ENCODE data around the gene MYRIP. TPM values are rescaled to one million over a fixed set of nuclear protein-coding genes. Genes with fewer than 3 reads are reported as not detected.

The MYRIP gene
- total and polyA plus RNA-seq, 2 experiments from 2014 or later = 1.5 to 1.8 TPM

DNA sequence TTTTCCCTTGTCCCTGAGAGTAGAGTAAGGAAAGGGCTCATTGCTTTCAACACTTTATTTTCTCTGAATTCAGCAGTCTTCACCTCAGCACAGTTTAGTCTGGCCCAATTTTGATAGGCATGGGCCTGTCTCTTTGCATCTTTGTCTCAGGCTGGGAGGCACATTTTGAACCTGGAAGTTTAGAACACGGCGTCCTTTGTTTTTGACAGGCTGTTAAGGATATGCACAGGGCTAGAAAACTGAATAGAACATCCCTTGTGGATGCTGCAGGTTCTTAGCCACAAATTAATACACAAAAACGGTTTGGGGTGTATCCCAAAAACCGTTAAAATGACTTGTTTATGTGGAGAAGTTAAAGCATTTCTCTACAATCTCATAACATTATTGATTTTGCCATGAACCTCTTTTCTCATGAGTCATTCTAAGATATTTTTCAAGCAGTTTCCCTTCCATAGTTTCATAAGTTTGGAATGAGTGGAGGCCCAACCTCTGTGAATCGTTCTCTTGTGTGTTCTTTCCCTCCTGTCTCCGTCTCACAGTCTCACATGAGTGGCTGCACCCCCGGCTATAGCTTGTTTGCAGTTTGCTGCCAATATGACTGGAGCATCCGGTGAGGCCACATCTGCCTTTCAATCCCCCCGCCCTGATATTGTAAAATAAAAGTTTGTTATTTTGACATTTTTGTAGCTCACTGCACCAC is 307.2 kb downstream of the MYRIP start:
- ATAC-seq = no peak
- H4K20me1 ChIP-seq (replicated peaks; ENCODE audit: insufficient read depth) = no peaks in the 10 kb centered on the region
- H3K4me2 ChIP-seq = no peak overlapping the region
- no peaks in the 10 kb centered on the region for H3K4me1 Mint-ChIP-seq
- H3K36me3 Mint-ChIP-seq (ENCODE audit: low read depth) = no peaks in the 10 kb centered on the region
- no peak for DNase-seq (ENCODE audit: low spot score)
- no peaks in the 10 kb centered on the region for H3K9me3 Mint-ChIP-seq
- H3K4me1 ChIP-seq (ENCODE audit: insufficient read depth) = no peaks in the 10 kb centered on the region
- no peak overlapping the region for H2AFZ ChIP-seq
- H3K4me3 ChIP-seq = no peak overlapping the region
- H3F3A ChIP-seq (replicated peaks; ENCODE audit: low read depth) = no peaks in the 10 kb centered on the region
- TF ChIP-seq JUNB (IDR thresholded peaks at IDR 0.05; ENCODE audit: unreplicated experiment) (no peak), NANOG (IDR thresholded peaks at IDR 0.05; ENCODE audit: borderline replicate concordance) (no peak)
- no peak overlapping the region for H3K4me3 Mint-ChIP-seq
- no peaks in the 10 kb centered on the region for H3K27me3 Mint-ChIP-seq (ENCODE audit: insufficient read depth, low read depth, poor library complexity)
- H3K27me3 ChIP-seq (ENCODE audit: insufficient read depth) = no peaks in the 10 kb centered on the region
- peaks cover 11% of the 10 kb centered on the region; the same call in 1 of the 2 replicates for H3K9me2 ChIP-seq (ENCODE audit: insufficient read depth)
- H3K79me2 ChIP-seq (replicated peaks; ENCODE audit: insufficient read depth) = no peaks in the 10 kb centered on the region
- no peak overlapping the region for H3K27ac ChIP-seq (ENCODE audit: low read depth)
- H3K27ac Mint-ChIP-seq = no peak overlapping the region; the same call in 1 of the 2 replicates
- no peaks in the 10 kb centered on the region for H3K36me3 ChIP-seq (ENCODE audit: insufficient read depth)

DNA sequence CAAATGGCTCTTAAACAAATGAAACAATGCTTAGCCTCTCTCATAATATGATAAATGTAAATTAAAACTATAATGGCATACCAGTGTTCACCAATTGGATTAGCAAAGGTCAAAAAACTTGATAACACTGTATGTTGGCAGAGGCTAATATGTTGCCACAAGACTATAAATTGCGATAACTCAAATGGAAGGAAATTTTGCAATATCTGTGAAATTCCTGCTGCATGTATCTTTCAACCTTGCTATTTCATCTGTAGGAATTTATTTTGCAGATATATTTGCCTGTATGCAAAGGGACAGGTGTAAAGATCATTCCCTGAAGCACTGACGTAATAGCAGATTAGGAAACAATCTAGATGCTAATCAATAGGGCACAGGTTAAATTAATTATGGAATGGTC is 308.7 kb downstream of the MYRIP start:
- no peak overlapping the region for H2AFZ ChIP-seq
- H3K4me2 ChIP-seq = no peak overlapping the region
- DNase-seq (ENCODE audit: low spot score) (no peak), ATAC-seq (no peak)
- H3K36me3 ChIP-seq (ENCODE audit: insufficient read depth) = no peaks in the 10 kb centered on the region
- H3K9me2 ChIP-seq (ENCODE audit: insufficient read depth) = peaks cover 4% of the 10 kb centered on the region; the same call in 1 of the 2 replicates
- H3K27me3 Mint-ChIP-seq (ENCODE audit: insufficient read depth, low read depth, poor library complexity) = no peaks in the 10 kb centered on the region
- H3F3A ChIP-seq (replicated peaks; ENCODE audit: low read depth) = no peaks in the 10 kb centered on the region
- H3K4me3 ChIP-seq = no peak overlapping the region
- H3K9me3 Mint-ChIP-seq = no peaks in the 10 kb centered on the region
- H3K27ac ChIP-seq (ENCODE audit: low read depth) = no peak overlapping the region
- TF ChIP-seq NANOG (IDR thresholded peaks at IDR 0.05; ENCODE audit: borderline replicate concordance) = no peak
- TF ChIP-seq, protein P1, sequence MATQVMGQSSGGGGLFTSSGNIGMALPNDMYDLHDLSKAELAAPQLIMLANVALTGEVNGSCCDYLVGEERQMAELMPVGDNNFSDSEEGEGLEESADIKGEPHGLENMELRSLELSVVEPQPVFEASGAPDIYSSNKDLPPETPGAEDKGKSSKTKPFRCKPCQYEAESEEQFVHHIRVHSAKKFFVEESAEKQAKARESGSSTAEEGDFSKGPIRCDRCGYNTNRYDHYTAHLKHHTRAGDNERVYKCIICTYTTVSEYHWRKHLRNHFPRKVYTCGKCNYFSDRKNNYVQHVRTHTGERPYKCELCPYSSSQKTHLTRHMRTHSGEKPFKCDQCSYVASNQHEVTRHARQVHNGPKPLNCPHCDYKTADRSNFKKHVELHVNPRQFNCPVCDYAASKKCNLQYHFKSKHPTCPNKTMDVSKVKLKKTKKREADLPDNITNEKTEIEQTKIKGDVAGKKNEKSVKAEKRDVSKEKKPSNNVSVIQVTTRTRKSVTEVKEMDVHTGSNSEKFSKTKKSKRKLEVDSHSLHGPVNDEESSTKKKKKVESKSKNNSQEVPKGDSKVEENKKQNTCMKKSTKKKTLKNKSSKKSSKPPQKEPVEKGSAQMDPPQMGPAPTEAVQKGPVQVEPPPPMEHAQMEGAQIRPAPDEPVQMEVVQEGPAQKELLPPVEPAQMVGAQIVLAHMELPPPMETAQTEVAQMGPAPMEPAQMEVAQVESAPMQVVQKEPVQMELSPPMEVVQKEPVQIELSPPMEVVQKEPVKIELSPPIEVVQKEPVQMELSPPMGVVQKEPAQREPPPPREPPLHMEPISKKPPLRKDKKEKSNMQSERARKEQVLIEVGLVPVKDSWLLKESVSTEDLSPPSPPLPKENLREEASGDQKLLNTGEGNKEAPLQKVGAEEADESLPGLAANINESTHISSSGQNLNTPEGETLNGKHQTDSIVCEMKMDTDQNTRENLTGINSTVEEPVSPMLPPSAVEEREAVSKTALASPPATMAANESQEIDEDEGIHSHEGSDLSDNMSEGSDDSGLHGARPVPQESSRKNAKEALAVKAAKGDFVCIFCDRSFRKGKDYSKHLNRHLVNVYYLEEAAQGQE (IDR thresholded peaks at IDR 0.05; ENCODE audit: unreplicated experiment) = no peak
- TF ChIP-seq ZNF114 (CRISPR knock-in tag; IDR thresholded peaks at IDR 0.05) = no peak
- no peak for TF ChIP-seq CREB1 (CRISPR knock-in tag; IDR thresholded peaks at IDR 0.05; ENCODE audit: low read depth)
- no peak for TF ChIP-seq ZNF462 (CRISPR knock-in tag; IDR thresholded peaks at IDR 0.05)
- TF ChIP-seq, protein P2, sequence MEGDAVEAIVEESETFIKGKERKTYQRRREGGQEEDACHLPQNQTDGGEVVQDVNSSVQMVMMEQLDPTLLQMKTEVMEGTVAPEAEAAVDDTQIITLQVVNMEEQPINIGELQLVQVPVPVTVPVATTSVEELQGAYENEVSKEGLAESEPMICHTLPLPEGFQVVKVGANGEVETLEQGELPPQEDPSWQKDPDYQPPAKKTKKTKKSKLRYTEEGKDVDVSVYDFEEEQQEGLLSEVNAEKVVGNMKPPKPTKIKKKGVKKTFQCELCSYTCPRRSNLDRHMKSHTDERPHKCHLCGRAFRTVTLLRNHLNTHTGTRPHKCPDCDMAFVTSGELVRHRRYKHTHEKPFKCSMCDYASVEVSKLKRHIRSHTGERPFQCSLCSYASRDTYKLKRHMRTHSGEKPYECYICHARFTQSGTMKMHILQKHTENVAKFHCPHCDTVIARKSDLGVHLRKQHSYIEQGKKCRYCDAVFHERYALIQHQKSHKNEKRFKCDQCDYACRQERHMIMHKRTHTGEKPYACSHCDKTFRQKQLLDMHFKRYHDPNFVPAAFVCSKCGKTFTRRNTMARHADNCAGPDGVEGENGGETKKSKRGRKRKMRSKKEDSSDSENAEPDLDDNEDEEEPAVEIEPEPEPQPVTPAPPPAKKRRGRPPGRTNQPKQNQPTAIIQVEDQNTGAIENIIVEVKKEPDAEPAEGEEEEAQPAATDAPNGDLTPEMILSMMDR (conservative IDR thresholded peaks at IDR 0.05; ENCODE audit: low read depth in 2 of 2) = no peak
- H3K4me1 Mint-ChIP-seq = no peaks in the 10 kb centered on the region
- H3K4me1 ChIP-seq (ENCODE audit: insufficient read depth) = no peaks in the 10 kb centered on the region
- H4K20me1 ChIP-seq (replicated peaks; ENCODE audit: insufficient read depth) = no peaks in the 10 kb centered on the region
- H3K79me2 ChIP-seq (replicated peaks; ENCODE audit: insufficient read depth) = no peaks in the 10 kb centered on the region
- no peaks in the 10 kb centered on the region for H3K27me3 ChIP-seq (ENCODE audit: insufficient read depth)
- H3K27ac Mint-ChIP-seq = no peak overlapping the region
- H3K36me3 Mint-ChIP-seq (ENCODE audit: low read depth) = no peaks in the 10 kb centered on the region
- H3K4me3 Mint-ChIP-seq = no peak overlapping the region
